ENCODE measurements around the gene MAN1A2. TPM values are rescaled to one million over a fixed set of nuclear protein-coding genes. Genes with fewer than 3 reads are reported as not detected.

MAN1A2 gene
- total RNA-seq, 1 donor from 2014 or later = 23.3 TPM

DNA sequence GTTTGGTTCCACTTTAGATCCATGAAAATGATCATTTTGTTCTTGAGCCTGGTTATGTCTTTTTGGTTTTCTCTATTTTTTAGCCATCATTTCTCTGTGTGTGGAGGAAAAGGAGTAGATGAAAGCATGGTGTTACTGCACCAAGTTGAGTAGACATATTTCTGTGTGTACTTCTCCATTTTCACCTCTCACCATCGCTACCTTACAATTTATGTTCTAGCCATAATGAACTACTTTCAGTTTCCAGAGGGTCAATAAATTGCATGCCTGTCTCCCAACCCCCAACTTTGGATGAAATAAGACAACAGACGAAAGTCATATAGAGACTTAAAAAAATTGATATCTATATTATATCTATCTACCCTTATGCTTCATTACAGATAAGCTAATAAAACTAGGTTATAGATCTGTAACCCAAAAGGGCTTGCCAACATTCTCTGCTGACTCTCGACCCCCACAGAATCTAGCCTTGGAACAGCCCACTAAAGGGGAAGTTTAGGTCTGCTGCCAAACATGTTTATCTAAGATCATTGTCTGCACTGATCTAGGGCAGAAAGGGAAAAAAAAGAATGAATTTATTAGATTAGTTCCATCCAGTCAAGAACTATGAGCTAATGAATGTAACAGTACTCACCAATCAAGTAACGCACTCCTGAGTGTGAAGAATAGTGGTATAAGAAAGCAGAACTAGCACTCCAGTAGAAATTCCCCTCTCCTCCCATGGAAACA is 7.5 kb upstream of the MAN1A2 start:
- intact Hi-C loops (cut with micrococcal nuclease) = no loop called here
- H3K27ac ChIP-seq (replicated peaks) = no peak overlapping the region
- no peak overlapping the region for H3K4me3 ChIP-seq
- H3K4me1 ChIP-seq = peaks cover 17% of the 10 kb centered on the region
- no peaks in the 10 kb centered on the region for H3K9me3 ChIP-seq (replicated peaks)
- H3K27me3 ChIP-seq (ENCODE audit: low read depth) = no peaks in the 10 kb centered on the region
- no peak for DNase-seq
- TF ChIP-seq, protein P1, sequence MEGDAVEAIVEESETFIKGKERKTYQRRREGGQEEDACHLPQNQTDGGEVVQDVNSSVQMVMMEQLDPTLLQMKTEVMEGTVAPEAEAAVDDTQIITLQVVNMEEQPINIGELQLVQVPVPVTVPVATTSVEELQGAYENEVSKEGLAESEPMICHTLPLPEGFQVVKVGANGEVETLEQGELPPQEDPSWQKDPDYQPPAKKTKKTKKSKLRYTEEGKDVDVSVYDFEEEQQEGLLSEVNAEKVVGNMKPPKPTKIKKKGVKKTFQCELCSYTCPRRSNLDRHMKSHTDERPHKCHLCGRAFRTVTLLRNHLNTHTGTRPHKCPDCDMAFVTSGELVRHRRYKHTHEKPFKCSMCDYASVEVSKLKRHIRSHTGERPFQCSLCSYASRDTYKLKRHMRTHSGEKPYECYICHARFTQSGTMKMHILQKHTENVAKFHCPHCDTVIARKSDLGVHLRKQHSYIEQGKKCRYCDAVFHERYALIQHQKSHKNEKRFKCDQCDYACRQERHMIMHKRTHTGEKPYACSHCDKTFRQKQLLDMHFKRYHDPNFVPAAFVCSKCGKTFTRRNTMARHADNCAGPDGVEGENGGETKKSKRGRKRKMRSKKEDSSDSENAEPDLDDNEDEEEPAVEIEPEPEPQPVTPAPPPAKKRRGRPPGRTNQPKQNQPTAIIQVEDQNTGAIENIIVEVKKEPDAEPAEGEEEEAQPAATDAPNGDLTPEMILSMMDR (IDR thresholded peaks at IDR 0.05; ENCODE audit: borderline replicate concordance) = no peak
- no peaks in the 10 kb centered on the region for H3K36me3 ChIP-seq

DNA sequence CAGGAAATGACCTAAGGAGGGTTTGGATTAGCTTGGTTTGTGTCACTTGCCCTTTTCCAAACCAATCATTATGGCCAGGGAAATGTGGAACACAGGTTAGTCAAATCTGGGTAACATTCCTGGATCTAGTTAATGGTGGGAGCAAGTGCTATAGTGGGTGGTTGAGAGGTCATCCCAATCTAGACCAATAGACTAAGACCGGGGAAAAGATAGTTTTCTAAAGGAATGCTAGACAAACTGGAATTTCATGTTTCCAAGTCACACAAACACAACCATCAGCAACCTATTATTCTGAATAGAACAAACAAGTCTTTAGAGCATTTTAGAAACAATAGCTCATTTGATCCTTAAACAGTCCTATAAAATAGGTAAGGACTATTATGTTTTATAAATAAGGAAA is 4.3 kb upstream of the MAN1A2 start:
- DNase-seq = no peak
- Histone ChIP-seq H3K4me3 (no peak overlapping the region), H3K27me3 (ENCODE audit: low read depth) (no peaks in the 10 kb centered on the region), H3K36me3 (no peaks in the 10 kb centered on the region), H3K9me3 (replicated peaks) (no peaks in the 10 kb centered on the region), H3K27ac (replicated peaks) (no peak overlapping the region), H3K4me1 (peaks cover 40% of the 10 kb centered on the region)
- TF ChIP-seq, protein P1 (IDR thresholded peaks at IDR 0.05; ENCODE audit: borderline replicate concordance) = no peak
- intact Hi-C loops (cut with micrococcal nuclease) = no loop called here

DNA sequence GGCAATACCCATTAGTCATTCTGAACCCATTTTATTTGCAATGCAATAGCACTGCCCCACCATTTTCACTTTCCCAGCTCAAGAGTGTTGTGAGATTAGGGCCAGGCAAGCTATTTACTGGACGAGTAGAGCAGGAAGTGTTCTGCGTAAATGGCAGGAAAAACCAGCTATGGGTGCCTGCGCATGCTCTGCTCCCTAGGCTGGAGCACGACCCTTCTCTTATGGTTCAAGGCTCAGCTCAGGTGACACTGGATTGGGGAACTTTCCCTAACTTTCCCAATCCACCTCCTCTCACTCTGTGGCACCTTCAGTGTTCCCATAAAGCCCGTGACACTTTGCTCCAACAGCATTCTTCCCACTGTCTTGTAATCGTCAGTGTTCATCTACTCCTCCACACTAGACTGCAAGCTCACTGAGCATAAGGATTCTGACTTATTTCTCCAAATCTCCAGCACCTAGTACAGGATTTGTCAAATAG is 3.6 kb upstream of the MAN1A2 start:
- H3K4me1 ChIP-seq = peaks cover 46% of the 10 kb centered on the region
- no peaks in the 10 kb centered on the region for H3K27me3 ChIP-seq (ENCODE audit: low read depth)
- intact Hi-C loops (cut with micrococcal nuclease) = no loop called here
- no peak for DNase-seq
- no peaks in the 10 kb centered on the region for H3K36me3 ChIP-seq
- peak overlapping the region; percentile 8 for H3K4me3 ChIP-seq
- peak overlapping the region; percentile 13 for H3K27ac ChIP-seq (replicated peaks)
- H3K9me3 ChIP-seq (replicated peaks) = no peaks in the 10 kb centered on the region
- TF ChIP-seq, protein P1 (IDR thresholded peaks at IDR 0.05; ENCODE audit: borderline replicate concordance) = no peak

DNA sequence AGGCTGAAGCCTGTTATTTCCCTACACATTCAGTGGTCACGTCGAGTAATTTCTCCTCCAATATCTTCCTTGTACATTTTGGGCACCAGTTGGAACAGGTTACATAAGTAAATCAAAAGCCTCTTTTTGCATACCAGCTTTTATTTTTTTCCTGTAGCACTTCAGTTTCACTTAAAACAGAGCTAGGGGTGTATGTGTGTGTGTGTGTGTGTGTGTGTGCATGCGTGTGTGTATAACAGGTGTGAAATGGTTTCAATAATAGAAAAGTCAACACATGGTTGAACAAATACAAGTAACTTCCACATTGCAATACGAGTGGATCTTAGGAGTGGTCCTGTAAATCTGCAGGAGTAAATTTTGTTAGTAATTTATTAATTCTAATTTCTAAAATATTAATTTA is 3.0 kb upstream of the MAN1A2 start:
- DNase-seq = no peak
- peak overlapping the region; percentile 13 for H3K27ac ChIP-seq (replicated peaks)
- H3K36me3 ChIP-seq = no peaks in the 10 kb centered on the region
- H3K4me1 ChIP-seq = peaks cover 52% of the 10 kb centered on the region
- H3K27me3 ChIP-seq (ENCODE audit: low read depth) = no peaks in the 10 kb centered on the region
- H3K4me3 ChIP-seq = peak overlapping the region; percentile 8
- TF ChIP-seq, protein P1 (IDR thresholded peaks at IDR 0.05; ENCODE audit: borderline replicate concordance) = no peak
- H3K9me3 ChIP-seq (replicated peaks) = no peaks in the 10 kb centered on the region
- intact Hi-C loops (cut with micrococcal nuclease) = no loop called here

DNA sequence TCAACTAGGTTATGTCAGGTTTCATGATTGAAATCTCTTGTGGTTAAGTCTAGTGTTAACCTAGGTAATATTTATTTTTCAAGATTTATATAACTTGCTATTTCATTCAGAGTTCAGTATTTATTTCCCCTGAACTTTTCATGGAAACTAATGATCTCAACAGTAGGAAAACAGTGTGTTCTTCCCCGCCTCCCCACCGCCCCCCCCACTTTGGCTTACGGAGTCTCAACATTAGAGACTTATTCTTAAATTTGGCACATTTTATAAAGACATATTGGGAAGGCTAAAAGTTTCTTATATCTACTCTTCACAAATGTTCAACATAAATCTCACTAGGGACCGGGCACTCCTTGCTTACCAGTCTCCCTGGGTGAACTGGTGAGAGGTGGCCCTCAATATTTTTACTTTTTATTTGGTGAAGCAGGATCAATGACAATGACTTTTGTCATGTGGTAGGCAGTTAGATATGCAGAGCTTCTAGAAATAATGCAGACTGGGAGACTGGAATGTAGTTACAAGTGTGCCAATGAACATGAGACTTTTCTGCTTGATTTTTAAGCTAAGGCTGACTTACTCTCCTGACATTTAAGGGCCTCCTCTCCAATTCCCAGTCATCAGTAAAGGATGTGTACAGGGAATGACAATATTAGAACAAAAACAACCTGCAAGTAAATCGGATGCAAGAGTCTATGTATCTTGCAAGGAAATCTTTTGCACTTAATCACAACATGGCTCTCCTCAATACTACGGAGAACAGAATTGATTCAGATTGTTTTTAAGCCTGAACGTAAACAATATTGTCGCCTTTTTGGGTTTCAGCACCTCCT is 1.7 kb upstream of the MAN1A2 start:
- Histone ChIP-seq H3K27ac (replicated peaks) (peak overlapping the region; percentile 99), H3K4me3 (peak overlapping the region; percentile 91), H3K36me3 (no peaks in the 10 kb centered on the region), H3K4me1 (peaks cover 66% of the 10 kb centered on the region), H3K27me3 (ENCODE audit: low read depth) (no peaks in the 10 kb centered on the region), H3K9me3 (replicated peaks) (no peaks in the 10 kb centered on the region)
- TF ChIP-seq, protein P1 (IDR thresholded peaks at IDR 0.05; ENCODE audit: borderline replicate concordance) = no peak
- no peak for DNase-seq
- intact Hi-C loops (cut with micrococcal nuclease) = no loop called here

Data from left ventricle myocardium inferior (tissue), 1 donor.